Hepatocyte (in vitro differentiated cells): ENCODE results near the gene WNK1. TPM values are rescaled to one million over a fixed set of nuclear protein-coding genes. Genes with fewer than 3 reads are reported as not detected.

Experiments used
- DNase-seq: peaks from one replicate; pipeline ENCODE4 v3.0.0-alpha.2; 2016; ENCODE audit warnings: low spot score
- H2AFZ ChIP-seq: fragments of 200-600 bp; sonication (generic); 2 replicates; pipeline ENCODE4 v1.6.0; 2016; ENCODE audit warnings: antibody characterized with exemption, mild to moderate bottlenecking
- H3K27ac ChIP-seq: fragments of 200-600 bp; sonication (generic); 2 replicates; pipeline ENCODE4 v1.5.1; 2016; ENCODE audit warnings: mild to moderate bottlenecking
- H3K27me3 ChIP-seq: fragments of 200-600 bp; sonication (generic); 2 replicates; pipeline ENCODE4 v1.6.1; 2016
- H3K36me3 ChIP-seq: fragments of 200-600 bp; sonication (generic); replicated peaks from 2 replicates; pipeline ENCODE4 v1.5.1; 2016; ENCODE audit warnings: low read depth; ENCODE audit not compliant: insufficient read depth
- H3K4me1 ChIP-seq: fragments of 200-600 bp; sonication (generic); 2 replicates; pipeline ENCODE4 v1.5.1; 2016; ENCODE audit warnings: mild to moderate bottlenecking, moderate library complexity; ENCODE audit not compliant: insufficient read depth
- H3K4me2 ChIP-seq: fragments of 200-600 bp; sonication (generic); 2 replicates; pipeline ENCODE4 v1.6.0; 2016
- H3K4me3 ChIP-seq: fragments of 200-600 bp; sonication (generic); 2 replicates; pipeline ENCODE4 v1.5.1; 2016; ENCODE audit warnings: mild to moderate bottlenecking
- H3K79me2 ChIP-seq: fragments of 200-600 bp; sonication (generic); 2 replicates; pipeline ENCODE4 v1.6.0; 2017; ENCODE audit warnings: mild to moderate bottlenecking
- H3K9me2 ChIP-seq: fragments of 200-600 bp; sonication (generic); replicated peaks from 2 replicates; pipeline ENCODE4 v1.6.0; 2017; ENCODE audit warnings: mild to moderate bottlenecking; ENCODE audit not compliant: insufficient read depth
- H3K9me3 ChIP-seq: fragments of 200-600 bp; sonication (generic); 2 replicates; pipeline ENCODE4 v1.5.1; 2016; ENCODE audit warnings: low read depth, mild to moderate bottlenecking
- H4K20me1 ChIP-seq: fragments of 200-600 bp; sonication (generic); 2 replicates; pipeline ENCODE4 v1.6.0; 2016; ENCODE audit warnings: mild to moderate bottlenecking; ENCODE audit not compliant: insufficient read depth, poor library complexity, severe bottlenecking
- EZH2 ChIP-seq: fragments of 200-600 bp; sonication (generic); IDR thresholded peaks from 2 replicates; pipeline ENCODE4 v1.6.1; 2016; ENCODE audit warnings: antibody characterized with exemption, mild to moderate bottlenecking, borderline replicate concordance
- EZH2phosphoT487 ChIP-seq: fragments of 200-600 bp; sonication (generic); IDR thresholded peaks from one replicate; pipeline ENCODE4 v1.6.1; 2018; ENCODE audit warnings: antibody characterized with exemption, mild to moderate bottlenecking, low read depth, moderate library complexity; ENCODE audit not compliant: unreplicated experiment, severe bottlenecking
- WGBS: methylation state at CpG from one replicate; pipeline ENCODE4 v1.1.6; 2016; ENCODE audit warnings: low lambda C conversion rate; ENCODE audit errors: missing lambda C conversion rate; 5-methylcytosine and 5-hydroxymethylcytosine counted together
- polyA plus RNA-seq: library from polyadenylated mRNA; unstranded; fragments of >200 nt; fragmentation: Nextera tagmentation; extraction: Ambion mirVana; gene quantifications from 2 replicates; pipeline ENCODE4 v1.2.1, GENCODE V29; 2016
- total RNA-seq: library from RNA; depleted of rRNA; stranded (reverse); fragments of >200 nt; gene quantifications from 2 replicates; pipeline ENCODE4 v1.2.3, GENCODE V29; 2014
- TF ChIP-seq, protein P1 (sequence below): fragments of 200-600 bp; sonication (generic); IDR thresholded peaks from 2 replicates; pipeline ENCODE4 v1.5.1; 2016; ENCODE audit warnings: antibody characterized with exemption, mild to moderate bottlenecking; ENCODE audit not compliant: poor library complexity

Gene WNK1
- total and polyA plus RNA-seq, 2 experiments from 2014 or later, result 58.5 to 62.6 TPM

DNA sequence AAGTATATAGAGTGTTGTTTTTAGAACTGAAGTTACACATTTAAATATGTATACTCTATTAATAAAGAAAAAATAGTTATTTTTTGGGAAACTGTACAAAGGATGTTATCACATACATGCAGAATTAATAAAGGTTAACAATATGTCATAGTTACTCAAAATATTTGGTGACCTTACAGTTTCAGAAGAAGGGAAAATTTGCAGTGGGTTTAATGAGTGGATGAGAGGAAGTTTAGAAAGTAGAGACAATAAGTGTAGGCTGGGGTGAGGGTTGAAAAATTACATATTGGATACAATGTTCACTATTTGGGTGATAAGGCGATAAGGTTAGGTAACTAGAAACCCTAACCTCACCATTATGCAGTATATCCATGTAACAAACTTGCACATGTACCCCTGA lies 13.5 kb downstream of the WNK1 start:
- no peaks in the 10 kb centered on the region for H3K4me1 ChIP-seq
- H3K4me3 ChIP-seq, result no peak overlapping the region
- WGBS, result 100% methylated on average over 1 of the region's 1 CpG
- DNase-seq, result no peak
- H3K27ac ChIP-seq, result no peak overlapping the region
- H3K4me2 ChIP-seq, result no peak overlapping the region
- peaks cover 88% of the 10 kb centered on the region for H4K20me1 ChIP-seq
- H3K27me3 ChIP-seq, result no peaks in the 10 kb centered on the region
- no peaks in the 10 kb centered on the region for H3K9me2 ChIP-seq
- no peaks in the 10 kb centered on the region for H3K36me3 ChIP-seq
- H3K9me3 ChIP-seq, result no peaks in the 10 kb centered on the region
- TF ChIP-seq, protein P1, sequence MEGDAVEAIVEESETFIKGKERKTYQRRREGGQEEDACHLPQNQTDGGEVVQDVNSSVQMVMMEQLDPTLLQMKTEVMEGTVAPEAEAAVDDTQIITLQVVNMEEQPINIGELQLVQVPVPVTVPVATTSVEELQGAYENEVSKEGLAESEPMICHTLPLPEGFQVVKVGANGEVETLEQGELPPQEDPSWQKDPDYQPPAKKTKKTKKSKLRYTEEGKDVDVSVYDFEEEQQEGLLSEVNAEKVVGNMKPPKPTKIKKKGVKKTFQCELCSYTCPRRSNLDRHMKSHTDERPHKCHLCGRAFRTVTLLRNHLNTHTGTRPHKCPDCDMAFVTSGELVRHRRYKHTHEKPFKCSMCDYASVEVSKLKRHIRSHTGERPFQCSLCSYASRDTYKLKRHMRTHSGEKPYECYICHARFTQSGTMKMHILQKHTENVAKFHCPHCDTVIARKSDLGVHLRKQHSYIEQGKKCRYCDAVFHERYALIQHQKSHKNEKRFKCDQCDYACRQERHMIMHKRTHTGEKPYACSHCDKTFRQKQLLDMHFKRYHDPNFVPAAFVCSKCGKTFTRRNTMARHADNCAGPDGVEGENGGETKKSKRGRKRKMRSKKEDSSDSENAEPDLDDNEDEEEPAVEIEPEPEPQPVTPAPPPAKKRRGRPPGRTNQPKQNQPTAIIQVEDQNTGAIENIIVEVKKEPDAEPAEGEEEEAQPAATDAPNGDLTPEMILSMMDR, result no peak
- TF ChIP-seq EZH2, result no peak
- no peak for TF ChIP-seq EZH2phosphoT487
- no peak overlapping the region for H2AFZ ChIP-seq
- peaks cover 100% of the 10 kb centered on the region for H3K79me2 ChIP-seq

DNA sequence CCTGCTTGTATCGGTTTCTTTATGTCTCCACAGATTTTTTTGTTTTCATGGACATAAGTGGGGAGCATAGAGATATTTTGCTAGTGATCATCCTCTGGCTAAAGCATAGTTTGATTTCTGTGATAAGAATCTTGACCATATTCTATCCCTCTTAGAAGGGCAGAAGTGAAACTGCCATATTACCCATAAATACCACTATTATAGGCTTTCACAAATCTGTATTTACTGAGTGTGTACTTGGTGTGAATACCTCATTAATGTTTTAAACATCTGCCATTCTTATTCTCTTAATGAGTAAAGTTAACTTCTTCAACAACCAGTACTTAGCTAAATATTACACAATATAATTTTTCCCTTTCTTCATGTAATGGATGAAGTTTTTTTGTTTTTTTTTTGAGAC lies 16.1 kb downstream of the WNK1 start:
- WGBS, result 100% methylated on average over 1 of the region's 1 CpG
- H3K27me3 ChIP-seq, result no peaks in the 10 kb centered on the region
- no peak for DNase-seq
- H3K9me3 ChIP-seq, result no peaks in the 10 kb centered on the region
- no peak overlapping the region for H2AFZ ChIP-seq
- peaks cover under 1% of the 10 kb centered on the region for H3K4me1 ChIP-seq
- H3K4me3 ChIP-seq, result no peak overlapping the region
- H3K79me2 ChIP-seq, result peaks cover 100% of the 10 kb centered on the region
- TF ChIP-seq, protein P1, result no peak
- no peak for TF ChIP-seq EZH2phosphoT487
- no peak for TF ChIP-seq EZH2
- H3K36me3 ChIP-seq, result no peaks in the 10 kb centered on the region
- no peak overlapping the region for H3K4me2 ChIP-seq
- no peaks in the 10 kb centered on the region for H3K9me2 ChIP-seq
- H4K20me1 ChIP-seq, result peaks cover 88% of the 10 kb centered on the region
- H3K27ac ChIP-seq, result no peak overlapping the region

DNA sequence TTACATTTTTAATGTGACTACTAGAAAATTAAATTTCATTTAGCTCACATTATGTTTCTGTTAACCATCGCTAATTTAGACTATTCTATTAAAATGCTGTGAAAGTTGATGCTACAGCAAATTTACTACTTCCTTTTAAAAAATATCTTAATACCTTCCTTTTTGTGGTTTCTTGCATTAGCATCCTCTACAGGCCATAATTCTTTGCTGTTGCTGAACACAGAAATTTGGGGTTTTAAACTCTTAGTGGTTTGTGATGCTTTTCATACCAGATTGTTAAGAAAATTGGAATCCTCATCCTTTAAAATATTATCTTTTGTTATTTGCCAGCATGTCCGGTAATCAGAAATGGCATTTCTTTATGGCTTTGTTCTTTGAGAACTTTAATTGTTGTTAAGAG lies 18.1 kb downstream of the WNK1 start:
- WGBS, result 93% methylated on average over 2 of the region's 2 CpGs
- Histone ChIP-seq H3K9me3 (no peaks in the 10 kb centered on the region), H3K79me2 (peaks cover 100% of the 10 kb centered on the region), H2AFZ (no peak overlapping the region), H3K4me2 (no peak overlapping the region), H3K27ac (no peak overlapping the region), H3K9me2 (no peaks in the 10 kb centered on the region), H3K4me3 (no peak overlapping the region), H4K20me1 (peaks cover 92% of the 10 kb centered on the region), H3K36me3 (no peaks in the 10 kb centered on the region), H3K27me3 (no peaks in the 10 kb centered on the region), H3K4me1 (peaks cover 14% of the 10 kb centered on the region)
- no peak for TF ChIP-seq EZH2
- DNase-seq, result no peak

DNA sequence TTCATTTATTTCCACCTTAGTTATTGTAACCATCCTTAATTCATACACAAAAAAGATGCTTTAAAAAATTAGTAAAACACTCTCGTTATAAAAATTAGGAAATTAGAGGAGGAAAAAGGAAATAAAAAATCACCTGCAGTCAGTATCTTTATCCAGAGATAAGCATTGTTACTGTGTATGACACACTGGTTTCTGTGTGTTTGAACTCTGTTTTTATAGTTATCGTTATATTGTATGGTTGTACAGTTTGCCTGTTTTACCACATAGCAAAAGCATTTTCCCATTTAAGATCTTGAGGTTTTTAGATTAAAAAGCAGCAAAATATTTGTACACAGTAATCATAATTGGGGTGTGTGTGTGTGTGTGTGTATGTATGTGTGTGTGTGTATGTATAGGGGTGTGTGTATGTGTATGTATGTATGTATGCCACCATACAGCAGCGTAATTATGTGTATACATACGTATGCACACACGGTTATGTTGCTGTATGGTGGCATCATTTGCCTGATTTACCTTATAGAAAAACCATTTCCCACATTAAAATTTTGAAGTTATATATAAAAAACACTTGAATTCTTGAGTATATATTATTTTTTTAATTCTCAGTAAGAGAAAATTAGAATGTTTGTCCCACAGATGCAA lies 19.8 kb downstream of the WNK1 start:
- Histone ChIP-seq H3K36me3 (no peaks in the 10 kb centered on the region), H3K9me2 (no peaks in the 10 kb centered on the region), H3K4me1 (peaks cover 14% of the 10 kb centered on the region), H3K4me3 (no peak overlapping the region), H4K20me1 (peaks cover 87% of the 10 kb centered on the region), H3K27ac (no peak overlapping the region), H2AFZ (no peak overlapping the region), H3K27me3 (no peaks in the 10 kb centered on the region), H3K9me3 (no peaks in the 10 kb centered on the region), H3K79me2 (peaks cover 100% of the 10 kb centered on the region), H3K4me2 (no peak overlapping the region)
- no peak for DNase-seq
- WGBS, result 84% methylated on average over 5 of the region's 5 CpGs
- TF ChIP-seq, protein P1, result no peak
